HL-60 (cell line): ENCODE results near the gene FAM53B.
"Not testable (repeated sequence)": the region's sequence is repeated elsewhere in the genome, so short reads cannot be mapped to it uniquely, and the experiment has no call there.

Source experiments
- DNase-seq, 2 experiments: peaks; one replicate each; pipeline ENCODE4 v3.0.0-alpha.2; 2010 to 2020; ENCODE audit warnings: low read depth in 1 of 2, low spot score in 1 of 2
- H3K27ac ChIP-seq: fragments of 250-450 bp; sonication (Bioruptor Pico); replicated peaks from 2 replicates; pipeline ENCODE4 v1.5.1; 2020; ENCODE audit warnings: mild to moderate bottlenecking, moderate library complexity
- H3K27me3 ChIP-seq: fragments of 250-450 bp; sonication (Bioruptor Pico); 2 replicates; pipeline ENCODE4 v1.5.1; 2021; ENCODE audit warnings: mild to moderate bottlenecking, moderate library complexity; ENCODE audit not compliant: insufficient read depth, poor library complexity, severe bottlenecking
- H3K4me3 ChIP-seq: replicated peaks from 2 replicates; pipeline ENCODE4 v1.5.1; 2011; ENCODE audit warnings: mild to moderate bottlenecking, control low read depth, low read length; ENCODE audit not compliant: insufficient read depth
- GABPA ChIP-seq: IDR thresholded peaks from 2 replicates; pipeline ENCODE4 v1.6.1; 2012; ENCODE audit warnings: low read depth
- POLR2AphosphoS5 ChIP-seq: IDR thresholded peaks from 2 replicates; pipeline ENCODE4 v1.6.1; 2012; ENCODE audit warnings: low read depth
- SPI1 ChIP-seq: IDR thresholded peaks from 2 replicates; pipeline ENCODE4 v1.6.1; 2012; ENCODE audit warnings: low read depth, mild to moderate bottlenecking, borderline replicate concordance
- TF ChIP-seq, protein P1 (sequence below): IDR thresholded peaks from one replicate; pipeline ENCODE4 v1.5.1; 2011; ENCODE audit warnings: low read length, control low read depth, inconsistent platforms; ENCODE audit not compliant: insufficient read depth
- TF ChIP-seq, protein P2 (sequence below): IDR thresholded peaks from 2 replicates; pipeline ENCODE4 v1.6.1; 2012; ENCODE audit warnings: low read depth; ENCODE audit not compliant: insufficient replicate concordance

FAM53B gene

DNA sequence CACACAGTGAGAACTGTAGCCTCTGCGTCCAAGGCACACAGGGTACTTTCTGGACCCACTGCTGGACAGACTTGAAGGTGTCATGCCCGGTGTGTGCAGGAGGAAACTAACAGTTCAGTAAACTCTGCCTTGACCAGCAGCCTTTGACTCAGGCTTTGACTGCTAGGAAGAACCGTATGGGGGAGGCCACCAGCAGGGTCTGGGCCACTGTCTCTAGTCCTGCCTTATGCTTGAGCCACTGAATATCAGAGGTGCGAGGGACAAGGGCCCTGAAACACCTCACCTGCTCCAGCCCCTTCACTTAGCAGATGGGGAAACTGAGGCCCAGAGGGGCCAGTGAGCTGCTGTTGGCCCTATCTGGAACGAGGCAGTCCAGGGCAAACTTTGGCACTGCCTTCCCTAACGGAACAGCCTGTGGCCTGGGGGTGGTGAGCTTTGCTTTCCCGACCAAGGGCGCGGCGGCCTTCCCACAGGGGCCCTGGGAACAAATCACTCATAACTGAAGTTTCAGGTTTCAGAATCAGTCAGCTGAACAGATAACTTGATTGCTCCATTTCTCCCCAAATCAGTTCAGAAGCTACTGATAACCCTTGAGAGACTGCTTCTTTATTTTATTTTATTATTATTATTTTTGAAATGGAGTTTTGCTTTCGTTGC, 130.0 kb downstream of the FAM53B start:
- H3K27me3 ChIP-seq, result no peaks in the 10 kb centered on the region
- TF ChIP-seq, protein P1, sequence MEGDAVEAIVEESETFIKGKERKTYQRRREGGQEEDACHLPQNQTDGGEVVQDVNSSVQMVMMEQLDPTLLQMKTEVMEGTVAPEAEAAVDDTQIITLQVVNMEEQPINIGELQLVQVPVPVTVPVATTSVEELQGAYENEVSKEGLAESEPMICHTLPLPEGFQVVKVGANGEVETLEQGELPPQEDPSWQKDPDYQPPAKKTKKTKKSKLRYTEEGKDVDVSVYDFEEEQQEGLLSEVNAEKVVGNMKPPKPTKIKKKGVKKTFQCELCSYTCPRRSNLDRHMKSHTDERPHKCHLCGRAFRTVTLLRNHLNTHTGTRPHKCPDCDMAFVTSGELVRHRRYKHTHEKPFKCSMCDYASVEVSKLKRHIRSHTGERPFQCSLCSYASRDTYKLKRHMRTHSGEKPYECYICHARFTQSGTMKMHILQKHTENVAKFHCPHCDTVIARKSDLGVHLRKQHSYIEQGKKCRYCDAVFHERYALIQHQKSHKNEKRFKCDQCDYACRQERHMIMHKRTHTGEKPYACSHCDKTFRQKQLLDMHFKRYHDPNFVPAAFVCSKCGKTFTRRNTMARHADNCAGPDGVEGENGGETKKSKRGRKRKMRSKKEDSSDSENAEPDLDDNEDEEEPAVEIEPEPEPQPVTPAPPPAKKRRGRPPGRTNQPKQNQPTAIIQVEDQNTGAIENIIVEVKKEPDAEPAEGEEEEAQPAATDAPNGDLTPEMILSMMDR, result no peak
- TF ChIP-seq POLR2AphosphoS5 (no peak), SPI1 (no peak)
- TF ChIP-seq, protein P2, sequence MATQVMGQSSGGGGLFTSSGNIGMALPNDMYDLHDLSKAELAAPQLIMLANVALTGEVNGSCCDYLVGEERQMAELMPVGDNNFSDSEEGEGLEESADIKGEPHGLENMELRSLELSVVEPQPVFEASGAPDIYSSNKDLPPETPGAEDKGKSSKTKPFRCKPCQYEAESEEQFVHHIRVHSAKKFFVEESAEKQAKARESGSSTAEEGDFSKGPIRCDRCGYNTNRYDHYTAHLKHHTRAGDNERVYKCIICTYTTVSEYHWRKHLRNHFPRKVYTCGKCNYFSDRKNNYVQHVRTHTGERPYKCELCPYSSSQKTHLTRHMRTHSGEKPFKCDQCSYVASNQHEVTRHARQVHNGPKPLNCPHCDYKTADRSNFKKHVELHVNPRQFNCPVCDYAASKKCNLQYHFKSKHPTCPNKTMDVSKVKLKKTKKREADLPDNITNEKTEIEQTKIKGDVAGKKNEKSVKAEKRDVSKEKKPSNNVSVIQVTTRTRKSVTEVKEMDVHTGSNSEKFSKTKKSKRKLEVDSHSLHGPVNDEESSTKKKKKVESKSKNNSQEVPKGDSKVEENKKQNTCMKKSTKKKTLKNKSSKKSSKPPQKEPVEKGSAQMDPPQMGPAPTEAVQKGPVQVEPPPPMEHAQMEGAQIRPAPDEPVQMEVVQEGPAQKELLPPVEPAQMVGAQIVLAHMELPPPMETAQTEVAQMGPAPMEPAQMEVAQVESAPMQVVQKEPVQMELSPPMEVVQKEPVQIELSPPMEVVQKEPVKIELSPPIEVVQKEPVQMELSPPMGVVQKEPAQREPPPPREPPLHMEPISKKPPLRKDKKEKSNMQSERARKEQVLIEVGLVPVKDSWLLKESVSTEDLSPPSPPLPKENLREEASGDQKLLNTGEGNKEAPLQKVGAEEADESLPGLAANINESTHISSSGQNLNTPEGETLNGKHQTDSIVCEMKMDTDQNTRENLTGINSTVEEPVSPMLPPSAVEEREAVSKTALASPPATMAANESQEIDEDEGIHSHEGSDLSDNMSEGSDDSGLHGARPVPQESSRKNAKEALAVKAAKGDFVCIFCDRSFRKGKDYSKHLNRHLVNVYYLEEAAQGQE, result no peak
- H3K4me3 ChIP-seq, result no peak overlapping the region
- H3K27ac ChIP-seq, result no peak overlapping the region
- DNase-seq, result no peak

DNA sequence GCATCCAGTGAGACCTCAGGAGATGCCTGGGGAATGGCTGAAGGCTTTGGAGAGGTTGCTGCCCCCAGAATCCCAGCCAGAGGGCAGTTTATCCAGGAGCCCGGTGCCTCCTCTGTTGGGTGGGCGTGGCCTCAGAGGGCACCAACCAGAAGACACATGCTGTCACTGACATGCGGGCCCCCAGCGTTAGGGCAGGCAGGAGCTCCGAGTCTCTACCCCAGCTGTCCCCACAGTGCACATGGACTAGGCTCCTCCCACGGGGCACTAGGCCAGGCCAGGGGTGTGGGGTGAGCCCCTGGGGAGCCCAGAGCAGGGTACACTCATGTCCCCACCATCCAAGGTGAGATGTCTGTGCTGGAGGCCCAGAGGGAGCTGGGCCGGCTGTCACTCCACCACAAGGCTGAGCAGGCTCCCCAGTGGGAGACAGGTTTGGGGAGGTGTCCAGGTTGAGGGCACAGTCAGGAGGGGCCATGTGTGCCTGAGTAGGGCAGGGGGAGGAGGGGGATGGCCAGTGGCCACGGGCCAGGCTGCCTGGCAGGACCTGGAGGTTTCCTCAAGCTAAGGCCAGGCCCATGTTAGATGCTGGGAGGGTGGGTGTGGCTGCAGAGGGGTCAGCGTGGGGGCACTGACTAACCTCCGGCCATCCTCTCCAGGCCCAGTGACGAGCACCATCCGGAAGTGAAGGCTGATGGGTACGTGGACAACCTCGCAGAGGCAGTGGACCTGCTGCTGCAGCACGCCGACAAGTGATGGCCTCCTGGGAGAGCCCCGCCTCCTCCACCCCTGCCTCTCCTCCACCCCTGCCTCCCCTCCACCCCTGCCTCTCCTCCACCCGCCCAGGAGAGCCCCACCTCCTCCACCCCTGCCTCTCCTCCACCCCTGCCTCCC, 131.3 kb downstream of the FAM53B start:
- TF ChIP-seq POLR2AphosphoS5 (peak; percentile 42; the same call in 1 of the 2 replicates), SPI1 (no peak)
- TF ChIP-seq, protein P1, result no peak
- peak overlapping the region; percentile 82 for H3K27ac ChIP-seq
- H3K4me3 ChIP-seq, result no peak overlapping the region
- DNase-seq, result peak; percentile 36 to 67
- H3K27me3 ChIP-seq, result no peaks in the 10 kb centered on the region

DNA sequence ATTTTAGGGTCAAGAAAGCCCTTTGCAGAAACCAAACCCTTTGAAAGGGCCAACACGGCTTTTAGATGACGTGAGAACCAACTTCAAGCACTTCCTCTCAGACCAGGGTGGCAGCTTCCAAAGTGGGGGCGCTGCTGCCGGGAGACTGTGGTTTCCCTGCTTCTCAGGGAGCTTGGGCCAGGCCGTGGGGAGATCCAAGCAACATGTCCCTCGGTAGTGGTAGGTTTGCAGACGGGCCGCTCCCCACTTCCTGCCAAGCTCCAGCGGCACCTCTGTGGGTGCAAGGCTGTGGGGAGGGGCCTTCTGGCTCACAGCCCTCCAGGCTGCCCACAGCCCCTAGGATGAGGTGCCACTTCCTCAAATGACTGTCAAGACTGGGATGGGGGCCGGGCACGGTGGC, 132.4 kb downstream of the FAM53B start:
- TF ChIP-seq, protein P2, result no peak
- TF ChIP-seq GABPA, result no peak
- peak; percentile 76 for TF ChIP-seq POLR2AphosphoS5
- peak; percentile 87 for TF ChIP-seq SPI1
- TF ChIP-seq, protein P1, result no peak
- peak; percentile 76 to 96 for DNase-seq
- Histone ChIP-seq H3K4me3 (no peak overlapping the region; the same call in 1 of the 2 replicates), H3K27me3 (no peaks in the 10 kb centered on the region), H3K27ac (peak overlapping the region; percentile 82)

DNA sequence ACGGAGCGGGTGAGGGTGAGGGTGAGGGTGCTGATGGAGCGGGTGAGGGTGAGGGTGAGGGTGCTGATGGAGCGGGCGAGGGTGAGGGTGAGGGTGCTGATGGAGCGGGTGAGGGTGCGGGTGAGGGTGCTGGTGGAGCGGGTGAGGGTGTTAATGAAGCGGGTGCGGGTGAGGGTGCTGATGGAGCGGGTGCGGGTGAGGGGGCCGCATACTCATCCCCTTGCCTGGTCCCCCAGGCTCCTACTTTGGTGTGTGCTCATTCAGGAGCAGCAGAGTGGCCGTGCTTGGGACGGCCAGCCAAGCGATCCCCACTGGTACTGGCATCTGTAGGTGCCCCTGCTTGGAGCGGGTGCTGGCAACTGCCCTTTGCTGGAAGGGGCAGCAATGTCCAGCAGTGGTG, 133.3 kb downstream of the FAM53B start:
- DNase-seq, H3K4me3 ChIP-seq, H3K27me3 ChIP-seq: not testable (repeated sequence)
- H3K27ac ChIP-seq, result peak overlapping the region; percentile 82

DNA sequence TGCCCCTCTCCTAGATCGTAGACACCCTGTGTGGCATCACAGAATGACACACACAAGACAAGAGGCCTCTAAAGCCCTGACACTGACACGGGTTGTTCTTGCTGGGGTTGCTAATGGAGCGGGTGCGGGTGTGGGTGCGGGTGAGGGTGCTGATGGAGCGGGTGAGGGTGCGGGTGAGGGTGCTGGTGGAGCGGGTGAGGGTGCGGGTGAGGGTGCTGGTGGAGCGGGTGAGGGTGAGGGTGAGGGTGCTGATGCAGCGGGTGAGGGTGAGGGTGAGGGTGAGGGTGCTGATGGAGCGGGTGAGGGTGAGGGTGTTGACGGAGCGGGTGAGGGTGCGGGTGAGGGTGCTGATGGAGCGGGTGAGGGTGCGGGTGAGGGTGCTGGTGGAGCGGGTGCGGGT, 134.0 kb downstream of the FAM53B start:
- H3K27ac ChIP-seq, DNase-seq, H3K4me3 ChIP-seq, H3K27me3 ChIP-seq: not testable (repeated sequence)
